HG02588 (cell line): ENCODE measurements around the gene B3GNT4.
"Not testable (repeated sequence)": the region's sequence is repeated elsewhere in the genome, so short reads cannot be mapped to it uniquely, and the experiment has no call there.

ENCODE experiments used
- ATAC-seq: cut with Tn5 transposase; IDR thresholded peaks from one replicate; pipeline ENCODE4 v1.9.1; 2021; ENCODE audit warnings: mild to moderate bottlenecking, moderate library complexity; ENCODE audit not compliant: unreplicated experiment

The B3GNT4 gene

DNA sequence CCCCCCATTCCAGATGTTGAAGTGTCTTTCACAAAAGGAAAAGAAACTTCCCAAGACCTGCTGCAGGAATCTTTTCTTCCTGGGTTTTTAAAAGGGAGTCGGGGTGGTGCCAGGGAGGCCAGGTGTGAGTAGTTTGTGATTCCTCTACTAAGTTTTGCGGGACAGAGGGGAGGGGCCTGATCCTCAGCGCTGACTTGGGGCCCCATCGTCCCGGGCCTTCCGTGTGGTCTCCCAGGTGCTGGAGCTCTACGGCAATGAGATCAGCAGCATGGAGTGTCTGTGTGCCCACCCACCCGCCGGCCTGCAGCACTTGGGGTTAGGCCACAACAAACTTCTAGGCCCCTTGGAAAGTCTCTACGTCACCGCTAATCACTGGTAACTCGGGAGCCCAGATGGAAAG is 16.0 kb upstream of the B3GNT4 start:
- no peak for ATAC-seq

DNA sequence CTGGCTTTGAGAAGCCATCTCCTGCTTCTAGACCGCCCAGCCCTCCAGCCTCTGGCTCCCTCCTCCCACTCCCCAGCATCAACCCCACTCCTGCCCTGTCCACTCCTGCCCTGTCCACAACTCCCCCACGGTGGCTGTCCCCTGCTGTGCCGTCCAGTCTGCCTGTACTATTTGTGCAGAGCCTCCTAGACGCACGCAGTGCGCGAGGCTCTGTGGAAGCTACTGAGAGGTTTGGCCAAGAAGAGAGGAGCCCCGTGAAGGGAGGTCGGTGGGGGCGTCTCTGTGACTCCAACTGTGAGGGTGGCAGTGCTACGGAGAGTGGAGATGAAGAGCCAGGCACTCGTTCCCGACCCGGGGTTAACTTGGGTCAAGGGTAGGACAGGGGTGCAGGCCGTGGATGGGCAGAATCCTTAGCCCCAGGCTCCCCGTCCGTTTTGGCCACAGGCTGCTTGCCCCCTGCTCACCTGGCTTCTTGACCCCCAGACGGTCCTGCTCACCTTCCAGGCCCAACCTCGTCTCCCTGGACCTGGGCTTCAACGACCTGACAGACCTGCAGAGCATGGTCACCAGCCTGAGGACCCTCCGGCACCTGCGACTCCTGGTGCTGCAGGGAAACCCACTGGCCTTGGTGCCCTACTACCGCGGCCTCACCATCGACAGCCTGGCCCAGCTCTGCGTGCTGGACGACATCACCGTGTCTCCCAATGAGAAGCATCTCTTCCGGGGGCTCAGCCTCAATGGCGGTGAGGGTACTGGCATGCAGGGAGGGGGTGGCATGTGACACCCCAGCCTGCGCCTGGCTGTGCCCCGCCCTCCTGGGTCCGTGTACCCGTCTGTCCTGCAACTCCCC is 13.7 kb upstream of the B3GNT4 start:
- no peak for ATAC-seq

DNA sequence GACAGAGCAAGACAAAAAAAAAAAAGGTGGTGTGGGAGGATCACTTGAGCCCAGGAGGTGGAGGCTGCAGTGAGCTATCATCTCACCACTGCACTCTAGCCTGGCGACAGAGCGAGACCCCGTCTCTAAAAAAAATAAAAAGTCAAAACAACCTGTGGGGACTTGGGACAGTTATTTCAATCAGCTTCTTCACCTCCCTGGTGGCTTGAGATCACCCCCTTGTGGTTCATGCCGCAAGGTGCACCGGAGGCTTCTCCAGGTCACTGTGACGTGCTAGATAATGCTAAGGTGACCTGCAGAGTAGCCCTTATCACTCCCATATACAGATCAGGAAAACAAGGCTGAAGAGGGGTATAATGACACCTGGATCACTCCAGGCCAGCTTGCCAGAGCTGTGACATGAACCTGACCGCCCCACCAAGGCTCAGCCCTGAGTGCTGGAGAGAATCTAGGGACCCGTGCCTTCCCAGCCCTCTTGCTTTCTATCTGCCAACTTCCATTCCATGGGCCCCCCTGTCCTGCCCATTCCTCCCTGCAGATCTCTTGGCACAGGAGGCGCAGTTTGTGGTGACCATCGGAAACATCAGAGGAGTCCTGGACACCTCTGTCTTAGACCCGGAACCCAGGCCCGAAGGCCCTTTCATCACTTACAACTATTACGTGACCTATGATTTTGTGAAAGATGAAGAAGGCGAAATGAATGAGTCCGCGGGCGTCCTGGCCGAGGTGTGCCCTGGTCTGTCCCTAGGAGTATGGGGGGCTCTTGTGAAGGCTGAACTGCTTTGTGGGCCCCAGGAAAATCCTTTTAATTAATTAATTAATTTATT is 12.5 kb upstream of the B3GNT4 start:
- no peak for ATAC-seq

DNA sequence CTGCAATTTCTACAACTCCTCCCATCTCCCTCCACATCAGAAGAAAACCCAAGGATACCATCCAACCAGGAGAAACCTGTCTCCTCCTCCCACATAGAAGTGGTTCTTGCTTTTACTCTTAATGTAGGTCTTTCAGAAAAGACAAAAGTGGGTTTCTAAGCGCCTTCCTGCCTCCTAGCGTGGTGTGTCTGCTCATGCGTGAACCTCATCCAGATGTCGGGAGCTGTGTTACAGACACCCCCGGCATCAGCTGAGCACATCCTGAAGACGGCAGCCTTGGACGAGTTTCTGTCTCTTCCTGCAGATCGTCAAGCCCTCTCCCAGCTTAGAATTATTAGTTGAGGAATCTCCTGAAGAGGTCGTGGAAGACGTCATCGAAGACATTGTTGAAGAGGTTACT is 11.1 kb upstream of the B3GNT4 start:
- ATAC-seq, result no peak

DNA sequence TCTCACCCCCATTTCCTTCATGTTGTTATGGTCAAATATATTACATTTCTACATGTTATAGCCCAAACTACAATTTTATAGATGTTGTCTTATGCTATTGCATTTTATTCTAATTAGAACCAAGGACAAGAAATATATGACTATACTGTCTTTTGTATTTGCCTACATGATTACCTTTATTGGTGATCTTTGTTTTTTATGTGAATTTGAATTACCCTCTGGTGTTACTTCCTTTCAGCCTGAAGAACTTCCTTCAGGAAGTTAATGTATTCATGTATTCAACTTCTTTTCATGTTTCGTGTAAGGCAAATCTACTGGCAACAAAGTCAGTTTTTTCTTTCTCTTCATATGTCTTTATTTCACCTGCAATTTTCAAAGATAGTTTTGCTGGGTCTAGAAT is 8.7 kb upstream of the B3GNT4 start:
- no peak for ATAC-seq

DNA sequence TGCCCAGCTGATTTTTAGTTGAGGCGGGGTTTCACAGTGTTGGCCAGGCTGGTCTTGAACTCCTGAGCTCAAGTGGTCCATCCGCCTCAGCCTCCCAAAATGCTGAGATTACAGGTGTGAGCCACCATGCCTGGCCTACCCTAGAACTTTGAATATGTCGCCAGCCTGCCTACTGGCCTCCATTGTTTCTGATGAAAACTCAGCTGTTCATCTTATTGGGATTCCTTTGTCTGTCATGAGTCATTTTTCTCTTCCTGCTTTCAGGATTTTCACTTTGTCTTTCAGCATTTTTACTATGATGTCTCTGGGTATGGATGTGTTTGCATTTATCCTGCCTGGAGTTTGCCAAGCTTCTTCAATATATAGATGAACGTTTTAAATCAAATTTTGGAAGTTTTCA is 8.1 kb upstream of the B3GNT4 start:
- no peak for ATAC-seq

DNA sequence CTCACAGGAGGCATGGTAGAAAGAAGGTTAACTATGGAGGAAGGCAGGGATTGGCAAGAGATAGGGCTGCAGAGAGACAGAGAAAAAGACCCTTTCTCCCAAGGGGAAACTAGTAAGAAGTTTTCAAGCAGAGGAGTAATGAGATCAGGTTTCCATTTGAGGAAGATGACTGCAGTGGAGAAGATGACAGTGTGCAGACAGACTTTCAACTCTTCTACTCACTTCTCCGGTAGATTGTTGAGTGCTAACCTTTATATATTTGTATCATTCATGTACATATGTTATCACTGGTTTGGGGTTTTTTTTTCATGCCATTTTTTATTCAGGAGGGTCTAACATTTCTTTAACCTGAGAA is 5.9 kb upstream of the B3GNT4 start:
- no peak for ATAC-seq

DNA sequence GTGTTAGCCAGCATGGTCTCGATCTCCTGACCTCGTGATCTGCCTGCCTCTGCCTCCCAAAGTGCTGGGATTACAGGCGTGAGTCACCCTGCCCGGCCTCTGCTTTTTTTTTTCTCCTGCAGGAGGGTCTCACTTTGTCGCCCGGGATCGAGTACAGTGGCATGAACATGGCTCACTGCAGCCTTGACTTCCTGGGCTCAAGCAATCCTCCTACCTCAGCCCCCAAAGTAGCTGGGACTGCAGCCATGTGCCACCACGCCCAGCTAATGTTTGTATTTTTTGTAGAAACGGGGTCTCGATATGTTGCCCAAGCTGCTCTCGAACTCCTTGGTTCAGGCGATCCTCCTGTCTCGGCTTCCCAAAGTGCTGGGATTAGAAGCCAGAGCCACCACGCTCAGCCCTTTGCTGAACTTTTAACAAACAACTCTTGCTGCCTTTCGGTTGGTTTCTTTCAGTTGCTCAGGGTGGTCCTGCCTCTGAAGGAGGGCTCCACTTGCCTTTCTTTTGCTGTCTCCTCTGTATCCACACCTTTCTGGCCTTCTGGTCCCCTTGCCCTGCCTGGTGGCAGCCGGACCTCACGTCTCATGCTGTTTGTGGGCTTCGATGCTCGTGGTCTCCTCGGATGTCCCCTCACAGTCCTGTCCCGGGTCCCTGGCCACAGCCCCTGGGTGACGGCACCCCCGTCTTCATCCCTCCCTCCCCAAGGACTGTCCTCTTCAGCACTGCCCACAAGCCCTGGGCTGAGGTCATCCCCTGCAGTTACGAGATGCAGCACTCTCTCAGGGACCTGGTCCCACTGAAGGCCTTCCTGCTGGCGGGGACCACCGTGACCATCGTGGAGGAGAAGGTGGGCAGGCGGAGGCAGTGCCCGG is 3.8 kb upstream of the B3GNT4 start:
- no peak for ATAC-seq

DNA sequence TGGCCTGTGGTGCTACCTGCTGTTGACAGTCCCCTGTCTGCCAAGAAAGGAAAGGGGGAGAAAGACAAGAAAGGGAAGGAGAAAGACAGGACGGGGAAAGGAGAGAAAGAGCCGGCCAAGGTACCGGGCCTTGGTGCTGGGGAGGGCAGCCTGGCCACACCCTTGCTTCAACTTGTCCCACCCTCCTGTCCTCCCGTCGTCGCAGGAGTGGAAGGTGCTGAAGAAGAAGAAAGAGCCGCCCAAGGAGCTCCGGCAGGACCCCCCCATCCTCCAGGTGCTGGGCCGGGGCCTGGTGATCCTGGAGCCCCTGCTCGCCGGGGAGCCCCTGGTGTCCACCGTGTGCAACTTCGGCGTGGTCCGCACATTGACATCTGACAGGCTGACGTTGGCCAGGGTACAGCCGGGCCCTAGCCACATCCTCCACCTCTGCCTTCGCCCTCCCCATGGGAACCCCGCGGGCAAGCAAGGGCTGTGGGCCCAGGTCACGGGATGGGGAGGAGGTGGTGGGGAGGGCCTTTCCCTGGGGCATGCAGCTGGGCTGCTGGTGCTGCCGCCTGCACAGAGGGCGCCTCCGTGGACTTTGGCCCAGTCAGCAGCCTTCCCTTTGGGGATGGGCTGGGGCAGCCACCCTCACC is 2.9 kb upstream of the B3GNT4 start:
- no peak for ATAC-seq

DNA sequence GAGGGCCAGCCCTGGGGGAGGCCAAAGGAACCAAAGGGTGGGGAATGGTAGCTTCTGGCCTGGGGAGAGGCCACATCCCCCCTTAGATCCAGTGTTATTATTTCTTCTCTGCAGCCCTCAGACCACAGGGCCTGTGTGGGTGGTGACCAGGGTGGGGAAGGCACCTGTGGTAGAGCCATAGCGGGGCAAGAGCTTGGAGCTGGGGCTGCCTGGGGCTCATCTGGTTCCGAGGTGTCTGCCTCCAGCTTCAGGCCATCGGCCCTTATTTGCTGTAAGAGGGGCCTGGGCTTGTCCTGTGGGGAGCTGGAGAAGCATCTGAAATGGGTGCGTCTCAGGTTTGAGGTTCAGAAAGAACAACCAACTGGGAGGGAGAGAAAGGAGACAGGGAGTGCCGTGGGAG is 2.1 kb upstream of the B3GNT4 start:
- ATAC-seq, result no peak

DNA sequence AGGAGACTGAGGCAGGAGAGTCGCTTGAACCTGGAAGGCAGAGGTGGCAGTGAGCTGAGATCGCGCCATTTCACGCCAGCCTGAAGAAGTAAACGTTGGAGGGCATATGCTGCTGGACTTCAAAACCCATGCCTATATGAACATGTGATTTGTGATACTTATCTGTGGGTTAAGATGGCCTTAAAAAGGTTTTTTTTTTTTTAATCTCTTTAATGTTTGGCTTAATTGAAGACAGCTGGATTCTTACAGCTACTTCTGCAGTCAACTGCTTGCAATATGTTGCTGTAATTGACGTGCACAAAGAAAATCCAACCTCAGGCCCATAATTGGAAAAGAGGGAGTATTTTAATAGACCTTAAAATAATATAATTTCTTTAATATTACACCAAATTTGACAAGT is 1.5 kb upstream of the B3GNT4 start:
- no peak for ATAC-seq

DNA sequence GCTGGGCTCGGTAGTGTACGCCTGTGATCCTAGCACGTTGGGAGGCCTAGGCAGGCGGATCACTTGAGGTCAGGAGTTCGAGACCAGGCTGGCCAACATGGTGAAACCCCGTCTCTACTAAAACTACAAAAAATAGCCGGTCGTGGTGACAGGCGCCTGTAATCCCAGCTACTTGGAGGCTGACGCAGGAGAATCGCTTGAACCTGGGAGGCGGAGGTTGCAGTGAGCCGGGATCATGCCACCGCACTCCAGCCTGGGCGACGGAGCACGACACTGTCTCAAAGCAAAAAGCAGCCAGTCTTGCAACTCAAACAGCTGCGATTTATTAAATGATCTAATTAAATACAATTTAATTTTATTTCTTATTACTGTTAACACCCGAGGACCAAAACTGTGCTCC is 698 bp upstream of the B3GNT4 start:
- not testable (repeated sequence) for ATAC-seq

DNA sequence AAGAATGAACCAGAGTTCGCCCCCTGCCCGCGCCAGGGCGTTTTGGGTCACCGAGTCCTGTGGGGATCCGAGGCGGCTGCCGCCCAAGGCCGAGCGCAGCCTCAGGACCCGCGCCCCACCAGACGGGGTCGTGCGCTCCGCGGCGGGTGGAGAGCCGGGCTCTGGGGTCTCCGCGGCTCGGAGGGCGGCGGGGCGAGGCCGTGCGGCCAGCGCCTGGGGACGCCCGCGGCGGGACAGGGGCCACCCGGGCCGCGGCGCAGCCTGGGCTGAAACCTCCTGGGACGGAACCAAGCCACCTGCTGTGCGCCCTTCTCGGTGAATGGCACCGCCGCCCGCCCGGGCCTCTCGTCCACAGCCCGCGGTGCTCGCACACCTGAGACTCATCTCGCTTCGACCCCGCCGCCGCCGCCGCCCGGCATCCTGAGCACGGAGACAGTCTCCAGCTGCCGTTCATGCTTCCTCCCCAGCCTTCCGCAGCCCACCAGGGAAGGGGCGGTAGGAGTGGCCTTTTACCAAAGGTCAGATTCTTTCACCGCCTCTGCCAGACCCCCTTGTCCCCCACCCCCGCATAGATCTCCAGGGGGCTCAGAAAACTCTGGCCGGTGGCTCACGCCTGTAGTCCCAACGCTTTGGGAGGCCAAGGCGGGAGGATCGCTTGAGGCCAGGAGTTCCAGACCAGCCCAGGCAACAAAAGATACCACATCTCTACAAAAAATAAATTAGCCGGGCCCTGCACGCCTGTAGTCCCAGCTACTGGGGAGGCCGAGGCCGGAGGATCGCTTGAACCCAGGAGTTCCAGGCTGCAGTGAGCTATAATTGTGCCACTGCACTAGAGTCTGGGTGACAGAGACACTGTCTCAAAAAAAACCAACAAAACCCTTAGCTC is 901 bp downstream of the B3GNT4 start:
- no peak for ATAC-seq

DNA sequence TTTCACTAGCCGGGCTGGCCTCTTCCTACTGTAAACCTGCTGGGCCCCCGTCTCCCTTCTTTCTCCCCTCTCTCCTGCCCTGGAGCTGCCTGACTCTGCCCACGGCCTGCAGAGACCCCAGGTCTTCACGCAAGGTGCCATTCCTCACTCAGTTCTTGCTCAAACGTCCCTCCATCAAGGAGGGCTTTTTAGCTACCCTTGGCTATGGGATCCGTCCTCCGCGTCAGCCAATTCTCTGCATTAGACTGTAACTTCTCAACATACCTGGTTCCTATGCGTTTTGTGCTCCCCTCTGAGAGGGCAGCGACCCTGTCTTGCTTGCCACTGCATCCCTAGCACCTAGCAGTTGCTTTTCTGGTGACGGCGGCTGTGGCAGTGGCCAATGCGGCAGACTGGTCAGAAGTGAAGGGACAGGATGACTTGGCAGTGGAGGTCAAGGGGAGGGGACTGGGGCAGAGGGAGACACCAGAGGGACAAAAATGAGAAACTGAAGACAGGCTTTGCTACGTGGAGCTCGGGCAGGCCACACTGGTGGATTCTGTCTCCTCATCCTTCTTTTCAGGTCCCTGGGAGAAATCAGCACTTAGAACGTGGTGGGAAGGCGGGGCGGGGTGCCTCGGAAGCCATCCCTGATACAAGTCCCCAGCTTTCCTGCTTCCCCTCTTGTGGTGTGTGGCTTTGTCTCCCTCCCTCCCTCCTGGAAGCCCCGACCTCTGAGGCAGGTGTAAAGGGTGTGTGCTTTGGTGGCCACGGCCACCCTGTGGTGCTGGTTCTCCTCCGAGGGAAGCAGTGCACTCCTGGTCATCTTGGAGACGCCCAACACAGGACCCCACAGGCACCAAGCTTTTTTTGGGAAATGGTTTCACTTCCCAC is 1.8 kb downstream of the B3GNT4 start:
- ATAC-seq, result no peak

DNA sequence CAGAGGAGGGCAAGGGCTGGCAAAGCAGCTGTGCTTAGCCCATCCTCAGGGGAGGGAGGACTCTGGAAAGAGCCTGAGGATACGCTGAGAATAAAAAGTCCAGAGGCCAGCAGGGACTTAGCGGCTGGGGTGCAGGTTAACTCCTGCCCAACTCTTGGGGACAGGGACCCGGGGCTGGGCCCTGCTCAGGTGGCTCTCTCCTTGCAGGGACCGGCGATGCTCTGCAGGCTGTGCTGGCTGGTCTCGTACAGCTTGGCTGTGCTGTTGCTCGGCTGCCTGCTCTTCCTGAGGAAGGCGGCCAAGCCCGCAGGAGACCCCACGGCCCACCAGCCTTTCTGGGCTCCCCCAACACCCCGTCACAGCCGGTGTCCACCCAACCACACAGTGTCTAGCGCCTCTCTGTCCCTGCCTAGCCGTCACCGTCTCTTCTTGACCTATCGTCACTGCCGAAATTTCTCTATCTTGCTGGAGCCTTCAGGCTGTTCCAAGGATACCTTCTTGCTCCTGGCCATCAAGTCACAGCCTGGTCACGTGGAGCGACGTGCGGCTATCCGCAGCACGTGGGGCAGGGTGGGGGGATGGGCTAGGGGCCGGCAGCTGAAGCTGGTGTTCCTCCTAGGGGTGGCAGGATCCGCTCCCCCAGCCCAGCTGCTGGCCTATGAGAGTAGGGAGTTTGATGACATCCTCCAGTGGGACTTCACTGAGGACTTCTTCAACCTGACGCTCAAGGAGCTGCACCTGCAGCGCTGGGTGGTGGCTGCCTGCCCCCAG is 2.8 kb downstream of the B3GNT4 start:
- no peak for ATAC-seq

DNA sequence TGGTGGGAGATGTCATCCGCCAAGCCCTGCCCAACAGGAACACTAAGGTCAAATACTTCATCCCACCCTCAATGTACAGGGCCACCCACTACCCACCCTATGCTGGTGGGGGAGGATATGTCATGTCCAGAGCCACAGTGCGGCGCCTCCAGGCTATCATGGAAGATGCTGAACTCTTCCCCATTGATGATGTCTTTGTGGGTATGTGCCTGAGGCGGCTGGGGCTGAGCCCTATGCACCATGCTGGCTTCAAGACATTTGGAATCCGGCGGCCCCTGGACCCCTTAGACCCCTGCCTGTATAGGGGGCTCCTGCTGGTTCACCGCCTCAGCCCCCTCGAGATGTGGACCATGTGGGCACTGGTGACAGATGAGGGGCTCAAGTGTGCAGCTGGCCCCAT is 3.5 kb downstream of the B3GNT4 start:
- ATAC-seq, result no peak

DNA sequence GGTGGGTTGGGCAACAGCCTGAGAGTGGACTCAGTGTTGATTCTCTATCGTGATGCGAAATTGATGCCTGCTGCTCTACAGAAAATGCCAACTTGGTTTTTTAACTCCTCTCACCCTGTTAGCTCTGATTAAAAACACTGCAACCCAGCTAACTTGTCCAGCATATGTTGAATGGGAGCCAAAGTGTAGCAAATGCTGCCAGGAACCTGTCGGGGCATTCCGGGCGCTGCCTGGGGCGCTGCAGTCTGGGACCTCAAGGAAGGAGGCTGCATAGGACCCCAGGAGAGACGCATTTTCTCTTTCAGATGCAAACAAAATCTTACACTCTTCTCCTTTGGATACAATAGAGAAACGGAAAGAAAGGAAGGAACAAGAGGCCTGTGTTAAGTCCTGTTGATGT is 3.9 kb downstream of the B3GNT4 start:
- no peak for ATAC-seq
